SH-SY5Y (cell line): ENCODE measurements around the gene MBNL2.

Experiments
- GATA2 ChIP-seq: IDR thresholded peaks from 2 replicates; pipeline ENCODE4 v1.6.1; 2011; ENCODE audit warnings: mild to moderate bottlenecking, low read depth, low read length
- GATA3 ChIP-seq: IDR thresholded peaks from 2 replicates; pipeline ENCODE4 v1.6.1; 2011; ENCODE audit warnings: low read depth, mild to moderate bottlenecking, low read length, moderate library complexity

Gene MBNL2

GRCh38 chr13:97198753-97199152 is 23.4 kb upstream of the MBNL2 start:
- TF ChIP-seq GATA2, result no peak
- TF ChIP-seq GATA3, result no peak

- TF ChIP-seq GATA3, result no peak
- TF ChIP-seq GATA2, result no peak
Observed at GRCh38 chr13:97199451-97199850, 22.7 kb upstream of the MBNL2 start.

- no peak for TF ChIP-seq GATA2
Observed at GRCh38 chr13:97200081-97200942, 21.8 kb upstream of the MBNL2 start.

GRCh38 chr13:97202761-97203160 is 19.4 kb upstream of the MBNL2 start:
- TF ChIP-seq GATA3, result no peak
- no peak for TF ChIP-seq GATA2

GRCh38 chr13:97205465-97205864 is 16.7 kb upstream of the MBNL2 start:
- no peak for TF ChIP-seq GATA3
- no peak for TF ChIP-seq GATA2

- TF ChIP-seq GATA2 (no peak; the same call in 1 of the 2 replicates), GATA3 (no peak)
Observed at GRCh38 chr13:97205982-97206381, 16.2 kb upstream of the MBNL2 start.

GRCh38 chr13:97211300-97211699 is 10.8 kb upstream of the MBNL2 start:
- no peak for TF ChIP-seq GATA3

- TF ChIP-seq GATA2, result no peak
- TF ChIP-seq GATA3, result no peak
Observed at GRCh38 chr13:97212004-97212403, 10.1 kb upstream of the MBNL2 start.

GRCh38 chr13:97212601-97213040 is 9.5 kb upstream of the MBNL2 start:
- TF ChIP-seq GATA3 (no peak), GATA2 (no peak)

GRCh38 chr13:97214921-97215320 is 7.2 kb upstream of the MBNL2 start:
- TF ChIP-seq GATA3, result no peak
- TF ChIP-seq GATA2, result no peak

- no peak for TF ChIP-seq GATA2
Observed at GRCh38 chr13:97215325-97215724, 6.8 kb upstream of the MBNL2 start.

- TF ChIP-seq GATA2 (no peak), GATA3 (no peak)
Observed at GRCh38 chr13:97219226-97219625, 2.9 kb upstream of the MBNL2 start.

- no peak for TF ChIP-seq GATA2
- no peak for TF ChIP-seq GATA3
Observed at GRCh38 chr13:97220151-97220900, 1.8 kb upstream of the MBNL2 start.

GRCh38 chr13:97221046-97221445 is 1.1 kb upstream of the MBNL2 start:
- TF ChIP-seq GATA3, result no peak
- no peak for TF ChIP-seq GATA2

- TF ChIP-seq GATA2 (no peak), GATA3 (no peak)
Observed at GRCh38 chr13:97221466-97221865, 667 bp upstream of the MBNL2 start.
